Gastrocnemius medialis (tissue), 4 donors: ENCODE data around the gene ZNF740. TPM values are rescaled to one million over a fixed set of nuclear protein-coding genes. Genes with fewer than 3 reads are reported as not detected.
A peak's percentile ranks its signal among the peaks of the same experiment; 100 is the strongest.

Experiments used
- ATAC-seq, 2 donors: fragments of 150-250 bp; one replicate each; pipeline ENCODE4 v1.9.1; 2016
- DNase-seq, 2 donors: peaks; one replicate each; pipeline ENCODE4 v3.0.0-alpha.2; 2019
- H3K27ac ChIP-seq, 4 donors: fragments of 200-600 bp; sonication (generic); 1 replicate in 1 of 4; 2 replicates in 3 of 4; pipeline ENCODE4 v1.5.1; 2016 to 2018; ENCODE audit warnings: mild to moderate bottlenecking in 2 of 4, moderate library complexity in 1 of 4
- H3K27me3 ChIP-seq, 3 donors: fragments of 200-600 bp; sonication (generic) in 2 of 3; 1 replicate in 1 of 3; 2 replicates in 2 of 3; pipeline versions ENCODE4 v1.5.1 to v1.6.0; 2016 to 2019; ENCODE audit warnings: mild to moderate bottlenecking in 1 of 3, moderate library complexity in 1 of 3
- H3K36me3 ChIP-seq, 2 donors: fragments of 200-600 bp; sonication (generic) in 1 of 2; one replicate each; pipeline ENCODE4 v1.5.1; 2017 to 2018
- H3K4me1 ChIP-seq, 2 donors: fragments of 200-600 bp; sonication (generic) in 1 of 2; one replicate each; pipeline ENCODE4 v1.5.1; 2016 to 2017; ENCODE audit warnings: mild to moderate bottlenecking in 2 of 2
- H3K4me3 ChIP-seq, 4 donors: fragments of 200-600 bp; sonication (generic) in 3 of 4; 1 replicate in 1 of 4; 2 replicates in 3 of 4; pipeline ENCODE4 v1.5.1; 2016 to 2019; ENCODE audit warnings: mild to moderate bottlenecking in 2 of 4
- H3K9me3 ChIP-seq, 3 donors: fragments of 200-600 bp; sonication (generic) in 2 of 3; 1 replicate in 1 of 3; 2 replicates in 2 of 3; pipeline ENCODE4 v1.5.1; 2016 to 2019
- POLR2A ChIP-seq, 2 donors: fragments of 450-650 bp; IDR thresholded peaks; one replicate each; pipeline ENCODE4 v1.6.1; 2017; ENCODE audit warnings: antibody characterized with exemption in 2 of 2, mild to moderate bottlenecking in 2 of 2, moderate library complexity in 2 of 2
- in situ Hi-C, 4 donors: fragments of 200-750 bp; cut with MboI; loops; one replicate each; pipeline versions ENCODE4 v1.15.0 to v1.8.0; 2017; ENCODE audit warnings: low sequenced_read_pairs in 4 of 4
- intact Hi-C: fragments of 100-400 bp; cut with DNase I; formaldehyde crosslinking; loops from one replicate; pipeline ENCODE4 v1.15.1; 2023; ENCODE audit warnings: low total_unique reads
- total RNA-seq, 4 donors: library from RNA; depleted of rRNA; stranded (reverse); fragments of >200 nt; gene quantifications; one replicate each; pipeline versions ENCODE4 v1.1.0 to v1.2.3, GENCODE V29; 2016
- TF ChIP-seq, protein P1 (sequence below), 5 experiments: fragments of 450-650 bp in 3 of 5; fragments of 200-600 bp in 2 of 5; sonication (generic) in 2 of 5; IDR thresholded peaks in 4 of 5; conservative IDR thresholded peaks in 1 of 5; 1 replicate in 4 of 5; 2 replicates in 1 of 5; pipeline ENCODE4 v1.5.1; 2016 to 2019; ENCODE audit warnings: antibody characterized with exemption in 5 of 5, mild to moderate bottlenecking in 3 of 5, moderate library complexity in 3 of 5

ZNF740 gene
- total RNA-seq, 4 donors from 2014 or later = 4.1 to 7.4 (median 5.0) TPM

GRCh38 chr12:53197011-53197640 lies 16.6 kb downstream of the ZNF740 start:
- no peaks in the 10 kb centered on the region for H3K36me3 ChIP-seq
- DNase-seq = no peak
- H3K27me3 ChIP-seq = peaks cover 0 to 5% (median 3%) of the 10 kb centered on the region in 3 donors
- intact Hi-C loops = loop anchor here (1.0 kb wide), 2 partner anchors 38 to 131 kb away; no protein-coding TSS in a partner anchor
- in situ Hi-C loops = loop anchor here in 1 of 4 donors (25.0 kb wide), 1 partner anchor 135 kb away; the partner anchor contains the start of gene TNS2
- no peaks in the 10 kb centered on the region for H3K9me3 ChIP-seq
- TF ChIP-seq, protein P1, sequence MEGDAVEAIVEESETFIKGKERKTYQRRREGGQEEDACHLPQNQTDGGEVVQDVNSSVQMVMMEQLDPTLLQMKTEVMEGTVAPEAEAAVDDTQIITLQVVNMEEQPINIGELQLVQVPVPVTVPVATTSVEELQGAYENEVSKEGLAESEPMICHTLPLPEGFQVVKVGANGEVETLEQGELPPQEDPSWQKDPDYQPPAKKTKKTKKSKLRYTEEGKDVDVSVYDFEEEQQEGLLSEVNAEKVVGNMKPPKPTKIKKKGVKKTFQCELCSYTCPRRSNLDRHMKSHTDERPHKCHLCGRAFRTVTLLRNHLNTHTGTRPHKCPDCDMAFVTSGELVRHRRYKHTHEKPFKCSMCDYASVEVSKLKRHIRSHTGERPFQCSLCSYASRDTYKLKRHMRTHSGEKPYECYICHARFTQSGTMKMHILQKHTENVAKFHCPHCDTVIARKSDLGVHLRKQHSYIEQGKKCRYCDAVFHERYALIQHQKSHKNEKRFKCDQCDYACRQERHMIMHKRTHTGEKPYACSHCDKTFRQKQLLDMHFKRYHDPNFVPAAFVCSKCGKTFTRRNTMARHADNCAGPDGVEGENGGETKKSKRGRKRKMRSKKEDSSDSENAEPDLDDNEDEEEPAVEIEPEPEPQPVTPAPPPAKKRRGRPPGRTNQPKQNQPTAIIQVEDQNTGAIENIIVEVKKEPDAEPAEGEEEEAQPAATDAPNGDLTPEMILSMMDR (IDR thresholded peaks at IDR 0.05 in 4 of 5, conservative IDR thresholded peaks at IDR 0.05 in 1 of 5) = no peak
- TF ChIP-seq POLR2A (IDR thresholded peaks at IDR 0.05) = no peak
- no peak overlapping the region for H3K27ac ChIP-seq
- peak overlapping the region; percentile 24 to 38 (median 29) for H3K4me3 ChIP-seq
- ATAC-seq = peak in 1 of 2 donors; percentile 22
- H3K4me1 ChIP-seq = peaks cover 0 to 9% of the 10 kb centered on the region in 2 donors

- in situ Hi-C loops (loop anchor here in 1 of 4 donors (25.0 kb wide), 1 partner anchor 136 kb away; the partner anchor contains the start of gene TNS2), intact Hi-C loops (no loop called here)
- ATAC-seq = no peak
- H3K27me3 ChIP-seq = peaks cover 0 to 5% (median 3%) of the 10 kb centered on the region in 3 donors
- TF ChIP-seq, protein P1 (IDR thresholded peaks at IDR 0.05 in 4 of 5, conservative IDR thresholded peaks at IDR 0.05 in 1 of 5) = no peak
- TF ChIP-seq POLR2A (IDR thresholded peaks at IDR 0.05) = no peak
- H3K9me3 ChIP-seq = no peaks in the 10 kb centered on the region
- H3K4me3 ChIP-seq = no peak overlapping the region
- DNase-seq = no peak
- no peak overlapping the region for H3K27ac ChIP-seq
- H3K4me1 ChIP-seq = peaks cover 0 to 9% of the 10 kb centered on the region in 2 donors
- no peaks in the 10 kb centered on the region for H3K36me3 ChIP-seq
Observed at GRCh38 chr12:53198486-53199110, 18.1 kb downstream of the ZNF740 start.

- no peak for TF ChIP-seq POLR2A (IDR thresholded peaks at IDR 0.05)
- TF ChIP-seq, protein P1 (IDR thresholded peaks at IDR 0.05 in 4 of 5, conservative IDR thresholded peaks at IDR 0.05 in 1 of 5) = no peak
- ATAC-seq (no peak), DNase-seq (no peak)
- H3K27me3 ChIP-seq = peaks cover 0 to 5% (median 3%) of the 10 kb centered on the region in 3 donors
- intact Hi-C loops = no loop called here
- H3K4me1 ChIP-seq = peaks cover 0 to 9% of the 10 kb centered on the region in 2 donors
- H3K36me3 ChIP-seq = no peaks in the 10 kb centered on the region
- no peak overlapping the region for H3K27ac ChIP-seq
- in situ Hi-C loops = loop anchor here in 1 of 4 donors (25.0 kb wide), 1 partner anchor 137 kb away; the partner anchor contains the start of gene TNS2
- H3K4me3 ChIP-seq = no peak overlapping the region
- no peaks in the 10 kb centered on the region for H3K9me3 ChIP-seq
Observed at GRCh38 chr12:53199700-53200099, 19.2 kb downstream of the ZNF740 start.

DNA sequence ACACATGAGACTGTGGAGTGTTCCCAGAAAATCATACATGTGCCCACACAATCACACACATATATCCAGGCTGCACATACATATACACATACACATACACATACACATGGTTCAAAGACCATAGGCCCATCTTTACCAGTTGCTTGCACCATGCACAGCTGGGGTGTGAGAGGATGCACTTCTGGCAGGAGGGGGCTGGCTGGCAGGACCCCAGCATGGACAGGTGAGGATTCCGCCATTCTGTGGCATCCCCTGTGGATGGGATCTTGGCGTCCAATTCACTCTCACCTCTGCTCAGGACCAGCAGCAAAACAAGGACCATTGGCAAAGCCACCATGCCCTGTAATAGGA lies 19.6 kb downstream of the ZNF740 start:
- no peak for DNase-seq
- in situ Hi-C loops = no loop called here

More for the DNA sequence above, 19.6 kb downstream of the ZNF740 start:
- H3K27ac ChIP-seq = no peak overlapping the region
- H3K9me3 ChIP-seq = no peaks in the 10 kb centered on the region
- no peak overlapping the region for H3K4me3 ChIP-seq
- H3K36me3 ChIP-seq = no peaks in the 10 kb centered on the region
- peaks cover 0 to 9% of the 10 kb centered on the region in 2 donors for H3K4me1 ChIP-seq
- intact Hi-C loops = no loop called here
- peaks cover 0 to 5% (median 3%) of the 10 kb centered on the region in 3 donors for H3K27me3 ChIP-seq
- no peak for ATAC-seq
- TF ChIP-seq POLR2A (IDR thresholded peaks at IDR 0.05) = no peak
- TF ChIP-seq, protein P1 (IDR thresholded peaks at IDR 0.05 in 4 of 5, conservative IDR thresholded peaks at IDR 0.05 in 1 of 5) = no peak
